ENCODE measurements around the gene KCND2.

KCND2 gene

GRCh38 chr7:120714945-120715344, 442.0 kb downstream of the KCND2 start:
- DNase-seq = no peak

GRCh38 chr7:120716307-120716706, 443.3 kb downstream of the KCND2 start:
- no peak for DNase-seq

GRCh38 chr7:120717166-120717565, 444.2 kb downstream of the KCND2 start:
- no peak for DNase-seq

GRCh38 chr7:120718361-120718760, 445.4 kb downstream of the KCND2 start:
- no peak for DNase-seq

GRCh38 chr7:120720317-120720716, 447.3 kb downstream of the KCND2 start:
- DNase-seq = no peak

- DNase-seq = no peak
These were observed 450.8 kb downstream of the KCND2 start for GRCh38 chr7:120723465-120724385.

- DNase-seq = no peak
These were observed 451.5 kb downstream of the KCND2 start for GRCh38 chr7:120724448-120724847.

- no peak for DNase-seq
These were observed 452.0 kb downstream of the KCND2 start for GRCh38 chr7:120724955-120725354.

GRCh38 chr7:120725376-120726039, 452.5 kb downstream of the KCND2 start:
- no peak for DNase-seq

- DNase-seq = no peak
These were observed 456.3 kb downstream of the KCND2 start for GRCh38 chr7:120729245-120729644.

- no peak for DNase-seq
These were observed 458.3 kb downstream of the KCND2 start for GRCh38 chr7:120731271-120731670.

GRCh38 chr7:120732256-120732655, 459.3 kb downstream of the KCND2 start:
- DNase-seq = no peak

- no peak for DNase-seq
These were observed 460.2 kb downstream of the KCND2 start for GRCh38 chr7:120733143-120733542.

- DNase-seq = no peak
These were observed 460.9 kb downstream of the KCND2 start for GRCh38 chr7:120733835-120734234.

GRCh38 chr7:120735791-120736190, 462.8 kb downstream of the KCND2 start:
- DNase-seq = no peak

GRCh38 chr7:120738816-120739215, 465.8 kb downstream of the KCND2 start:
- DNase-seq = no peak

- DNase-seq = no peak
These were observed 467.4 kb downstream of the KCND2 start for GRCh38 chr7:120740348-120740747.

- no peak for DNase-seq
These were observed 468.5 kb downstream of the KCND2 start for GRCh38 chr7:120741371-120742042.

GRCh38 chr7:120742372-120742771, 469.4 kb downstream of the KCND2 start:
- DNase-seq = no peak

GRCh38 chr7:120743128-120743527, 470.2 kb downstream of the KCND2 start:
- no peak for DNase-seq

- DNase-seq = no peak
These were observed 487.1 kb downstream of the KCND2 start for GRCh38 chr7:120760050-120760449.

- no peak for DNase-seq
These were observed 487.9 kb downstream of the KCND2 start for GRCh38 chr7:120760851-120761250.

GRCh38 chr7:120770206-120770605, 497.2 kb downstream of the KCND2 start:
- no peak for DNase-seq

- no peak for DNase-seq
These were observed 501.5 kb downstream of the KCND2 start for GRCh38 chr7:120774481-120774880.

Measured in bone marrow (tissue), 2 donors.